ENCODE measurements around the gene CCDC54.
"Not testable (repeated sequence)": the region's sequence is repeated elsewhere in the genome, so short reads cannot be mapped to it uniquely, and the experiment has no call there.

The CCDC54 gene

DNA sequence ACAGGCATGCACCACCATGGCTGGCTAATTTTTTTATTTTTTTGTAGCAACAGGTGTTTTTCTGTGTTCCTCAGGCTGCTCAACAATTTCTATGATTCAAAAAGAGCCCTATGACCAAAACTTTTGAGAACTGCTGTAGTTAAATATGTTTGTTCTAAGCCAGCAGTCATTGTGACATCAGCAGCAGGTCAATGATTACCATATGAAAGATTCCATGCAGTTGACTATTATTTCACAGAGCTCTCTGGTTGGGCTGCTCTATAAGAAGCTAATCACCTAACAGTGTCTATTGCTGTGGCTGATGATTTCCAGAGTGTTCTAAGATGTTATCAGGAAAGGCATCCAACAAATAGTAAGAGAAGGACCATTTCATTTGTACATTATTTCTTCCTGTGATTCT lies at the start of gene CCDC54:
Gene CCDC54 (plus strand): TSS at position 289 of the 400 bp plus-strand sequence. CDS start 149 bp downstream, outside the sequence.
- DNase-seq = no peak

DNA sequence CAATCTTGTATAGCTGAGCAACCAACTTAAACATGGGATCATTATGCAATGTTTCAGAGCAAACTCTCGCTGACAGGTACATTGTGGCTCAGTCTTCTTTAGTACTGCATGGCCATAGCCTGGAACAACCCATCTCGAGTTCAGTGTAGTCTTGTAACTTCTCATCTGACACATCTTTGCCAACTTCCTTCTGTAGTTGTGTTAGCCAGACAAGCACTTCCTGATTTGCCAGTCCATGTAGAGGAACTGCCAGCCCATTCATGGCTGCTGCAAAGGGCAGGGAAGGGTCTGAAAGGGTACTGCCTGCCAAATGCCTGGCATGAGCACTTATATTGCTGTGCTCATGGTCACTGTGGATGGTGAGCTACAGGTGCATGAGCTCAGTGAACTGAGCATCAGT lies 49.2 kb upstream of the CCDC54 start:
- no peak for DNase-seq

DNA sequence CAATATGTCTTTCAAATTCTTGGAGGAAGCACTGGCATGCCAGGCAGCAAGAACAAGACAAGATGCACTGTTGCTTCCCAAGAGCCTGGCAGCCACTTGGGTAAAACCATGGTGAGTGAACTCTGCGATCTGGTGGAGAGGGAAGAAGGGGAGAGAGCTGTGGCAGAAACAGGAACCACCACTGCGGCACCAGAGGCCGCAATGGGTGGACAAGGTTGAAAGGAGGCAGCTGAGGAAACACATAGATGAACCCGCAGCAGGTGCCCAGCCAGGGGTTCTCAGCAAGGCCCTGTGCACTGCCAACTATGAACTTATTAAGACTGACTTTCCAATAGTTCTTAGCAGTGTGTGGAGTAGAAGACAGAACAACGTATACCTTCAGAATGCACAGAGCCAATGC lies 48.2 kb upstream of the CCDC54 start:
- DNase-seq = no peak

GRCh38 chr3:107339690-107340089 lies 37.5 kb upstream of the CCDC54 start:
- not testable (repeated sequence) for DNase-seq

DNA sequence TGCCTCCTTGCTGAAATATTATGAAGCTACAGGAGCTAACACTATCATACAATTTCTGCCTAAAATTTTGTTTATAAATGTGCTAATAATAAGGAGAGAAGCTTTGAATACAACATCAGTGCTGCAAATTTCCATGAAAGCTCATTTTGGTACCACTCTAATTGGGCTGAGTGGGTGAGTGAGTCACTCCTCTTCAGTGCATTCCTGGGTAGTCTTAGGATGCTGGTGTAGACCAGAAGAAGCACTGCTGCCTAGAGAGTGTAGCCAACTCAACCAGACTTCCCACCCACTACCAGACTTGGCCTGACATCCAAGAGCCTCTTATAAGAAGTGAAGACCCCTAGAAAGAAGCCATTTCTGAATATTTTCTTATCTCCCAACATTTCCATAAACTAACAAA lies 32.5 kb upstream of the CCDC54 start:
- DNase-seq = no peak

- peak; percentile 37 for DNase-seq
These were observed 31.3 kb upstream of the CCDC54 start for GRCh38 chr3:107345822-107346405.

- DNase-seq = peak; percentile 71
These were observed 30.7 kb upstream of the CCDC54 start for GRCh38 chr3:107346564-107346963.

- DNase-seq = peak; percentile 54
These were observed 29.5 kb upstream of the CCDC54 start for GRCh38 chr3:107347751-107348150.

DNA sequence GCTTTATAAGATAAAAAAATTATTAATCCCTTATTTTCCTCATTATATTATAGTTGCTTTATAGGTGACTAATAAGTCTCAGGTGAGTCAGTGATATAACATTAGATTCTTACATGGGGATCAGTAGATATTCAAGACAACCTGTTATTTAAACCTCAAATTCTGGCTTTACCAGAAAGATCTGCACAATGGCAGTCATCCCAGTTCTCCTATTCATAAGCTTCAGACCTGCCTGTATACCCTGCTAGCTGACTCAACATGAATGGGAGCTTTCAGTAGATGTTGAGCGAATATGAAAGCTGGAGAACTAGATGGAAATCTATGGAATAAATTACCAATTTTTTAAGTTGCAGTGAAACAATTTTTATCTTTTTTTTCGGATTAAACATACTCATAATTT lies 20.5 kb upstream of the CCDC54 start:
- DNase-seq = no peak

DNA sequence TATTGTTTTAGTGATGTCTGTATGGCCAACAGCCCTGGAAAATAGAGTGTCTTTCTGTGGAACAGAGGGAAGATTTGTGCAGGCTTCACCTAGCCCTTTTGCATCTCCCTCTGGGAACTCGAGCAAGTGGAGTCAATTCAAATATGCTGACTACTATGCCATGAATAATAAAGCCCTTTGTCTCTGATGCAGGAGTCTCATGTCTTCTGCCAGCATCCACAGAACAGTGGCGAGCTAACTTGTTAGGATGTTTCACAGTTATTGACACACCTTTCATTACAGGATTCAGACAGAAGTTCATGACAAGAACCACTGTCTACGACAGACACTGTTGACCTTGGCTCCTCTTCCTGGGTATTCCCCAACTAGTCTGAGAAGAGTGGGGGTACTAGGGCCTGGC lies 15.6 kb upstream of the CCDC54 start:
- no peak for DNase-seq

DNA sequence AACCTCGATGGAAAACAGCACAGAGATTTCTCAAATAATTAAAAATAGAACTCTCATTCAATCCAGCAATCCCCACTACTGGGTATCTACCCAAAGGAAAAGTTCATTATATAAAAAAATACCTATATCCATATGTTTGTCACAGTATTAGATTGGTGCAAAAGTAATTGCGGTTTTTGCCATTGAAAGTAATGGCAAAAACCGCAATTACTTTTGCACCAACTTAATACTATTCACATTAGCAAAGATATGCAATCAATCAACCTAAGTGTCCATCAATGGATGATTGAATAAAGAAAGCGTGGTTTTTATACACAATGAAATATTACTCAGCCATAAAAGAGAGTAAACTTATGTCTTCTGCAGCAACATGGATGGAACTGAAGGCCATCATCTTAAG lies 12.2 kb upstream of the CCDC54 start:
- no peak for DNase-seq

DNA sequence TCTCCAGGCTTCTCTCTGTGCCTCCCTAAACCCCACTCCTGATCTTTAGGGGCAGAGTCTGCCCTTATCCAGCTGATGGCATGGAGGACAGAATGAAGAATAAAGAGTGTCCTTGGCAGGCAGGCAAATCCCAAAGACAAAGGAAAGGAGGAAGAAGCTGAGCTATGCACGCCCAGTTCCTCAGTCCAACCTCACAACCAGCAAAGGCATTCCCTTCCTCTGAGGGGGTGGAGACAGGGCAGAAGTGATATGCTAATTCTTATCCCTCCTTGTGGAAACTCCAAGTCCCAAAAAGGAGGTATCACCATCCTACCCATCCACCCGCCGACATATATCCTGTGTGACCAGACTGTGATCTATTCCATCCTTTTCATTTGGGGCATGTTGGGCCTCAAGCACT lies 10.5 kb upstream of the CCDC54 start:
- DNase-seq = peak; percentile 45

DNA sequence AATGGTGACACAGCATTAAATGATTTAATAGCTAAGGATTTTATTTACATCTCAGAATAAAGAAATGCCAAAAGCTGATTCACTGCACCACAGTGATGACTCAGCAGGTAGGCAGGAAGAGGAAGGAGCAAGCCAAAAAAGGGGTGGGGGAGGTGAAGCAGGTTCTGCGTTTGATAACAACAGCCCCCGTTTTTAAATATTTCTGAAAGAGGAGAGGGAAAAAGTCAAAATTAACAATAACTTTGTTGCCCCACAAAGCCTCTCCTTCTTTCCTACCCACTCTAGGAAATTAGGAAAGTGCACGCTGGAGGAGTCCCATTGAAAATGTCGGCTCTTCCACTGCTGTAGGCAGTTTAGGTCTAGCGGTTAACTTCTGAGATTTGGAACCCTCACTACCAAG lies 9.9 kb upstream of the CCDC54 start:
- peak; percentile 81 for DNase-seq

DNA sequence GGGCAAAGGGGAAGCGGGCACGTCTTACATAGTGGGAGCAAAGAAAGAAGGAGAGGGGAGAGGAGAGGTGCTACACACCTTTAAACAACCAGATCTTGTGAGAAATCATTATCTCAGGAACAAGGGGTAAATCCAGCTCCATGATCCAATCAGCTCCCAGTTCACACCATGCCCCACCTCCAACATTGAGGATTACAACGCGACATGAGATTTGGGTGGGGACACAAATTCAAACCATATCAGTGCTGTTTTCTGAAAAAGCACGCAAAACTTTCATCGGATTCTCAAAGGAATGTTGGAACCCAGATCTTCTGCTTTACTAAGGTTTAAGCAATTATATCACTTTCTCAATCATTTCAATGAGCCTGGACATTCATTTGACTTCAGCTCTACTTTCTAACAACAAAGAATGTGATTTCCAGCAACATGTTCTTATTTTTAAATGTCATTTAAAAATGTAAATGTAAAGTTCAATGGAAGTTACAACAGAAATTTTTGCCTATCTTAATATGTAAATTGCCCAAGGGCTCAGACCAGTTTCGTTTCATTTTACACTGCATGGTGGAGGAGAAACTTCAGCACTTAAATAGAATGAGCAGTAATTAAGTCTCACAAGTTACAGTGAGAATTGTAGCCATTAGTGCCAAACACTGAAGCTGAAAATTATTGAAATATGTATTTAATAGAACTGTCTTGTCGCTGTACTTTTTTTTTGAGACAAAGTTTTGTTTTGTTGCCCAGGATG lies 8.4 kb upstream of the CCDC54 start:
- DNase-seq = peak; percentile 10

GRCh38 chr3:107369791-107370190 lies 7.4 kb upstream of the CCDC54 start:
- DNase-seq = no peak

- peak; percentile 23 for DNase-seq
These were observed 6.3 kb upstream of the CCDC54 start for GRCh38 chr3:107370907-107371306.

DNA sequence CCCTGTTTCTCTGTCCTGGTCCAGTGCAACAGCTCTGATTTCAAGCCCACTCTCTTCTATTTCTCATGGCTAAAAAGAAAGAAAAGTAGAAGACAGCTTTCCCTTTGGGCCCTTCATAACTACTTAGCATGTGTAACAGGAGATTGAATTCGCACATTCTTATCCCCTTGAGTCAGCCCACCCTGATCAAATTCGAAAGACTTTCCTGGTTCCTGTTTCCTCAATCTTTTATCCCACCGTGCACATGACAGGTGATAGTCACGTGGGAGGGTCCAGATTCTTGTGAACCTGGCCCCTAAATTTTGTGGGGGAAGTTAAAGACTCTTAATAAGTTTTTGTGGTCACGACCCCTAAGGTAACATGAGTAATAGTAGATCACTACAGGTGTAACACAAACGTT lies 4.7 kb upstream of the CCDC54 start:
- no peak for DNase-seq

- DNase-seq = no peak
These were observed 3.3 kb upstream of the CCDC54 start for GRCh38 chr3:107373896-107374295.

- DNase-seq = no peak
These were observed 1.6 kb upstream of the CCDC54 start for GRCh38 chr3:107375682-107376081.

- no peak for DNase-seq
These were observed 5.4 kb downstream of the CCDC54 start for GRCh38 chr3:107382631-107383030.

DNA sequence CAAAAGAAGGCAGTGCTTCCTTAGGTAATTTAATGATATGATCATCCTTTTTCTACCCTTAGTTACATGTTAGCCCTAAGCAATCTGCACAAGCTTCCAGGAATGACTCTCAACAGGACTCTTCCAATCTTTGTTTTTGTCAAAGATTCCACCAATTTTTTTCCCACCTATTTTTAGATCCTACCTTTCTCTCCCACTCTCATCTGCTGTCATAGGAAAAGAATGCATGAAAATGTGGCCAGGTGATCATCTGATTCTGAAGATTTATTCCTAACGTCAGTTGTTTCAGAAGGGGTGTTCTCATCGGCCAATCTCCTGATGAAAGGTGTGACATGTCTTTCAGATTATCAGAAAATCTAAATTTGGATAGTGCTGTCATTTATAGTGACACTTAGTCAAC lies 7.2 kb downstream of the CCDC54 start:
- DNase-seq = no peak

DNA sequence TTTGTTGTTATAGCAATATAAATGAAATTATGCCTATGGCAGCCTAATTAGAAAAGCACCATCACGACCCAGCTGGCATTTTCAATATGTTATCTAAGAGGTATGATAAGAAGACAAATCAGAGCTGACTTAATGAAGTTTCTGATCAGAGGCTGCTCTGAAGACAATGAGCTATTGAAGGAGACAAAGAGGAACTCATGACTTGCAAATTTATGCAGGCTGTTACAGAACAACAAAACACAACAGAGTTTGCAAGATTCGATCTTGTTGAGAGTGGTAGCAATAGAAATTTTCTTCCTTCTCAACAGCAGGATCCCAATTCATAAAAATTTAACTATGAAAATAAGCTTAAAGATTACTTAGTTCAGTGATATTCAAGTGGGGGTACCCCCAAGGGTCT lies 7.7 kb downstream of the CCDC54 start:
- DNase-seq = peak; percentile 7

GRCh38 chr3:107387555-107387954 lies 10.3 kb downstream of the CCDC54 start:
- no peak for DNase-seq

- DNase-seq = no peak
These were observed 15.4 kb downstream of the CCDC54 start for GRCh38 chr3:107392549-107393165.

All from OCI-M1 (cell line).